C1 segment of cervical spinal cord (tissue), 14 donors: ENCODE measurements around the gene VKORC1.

Source experiments
- DNase-seq, 14 donors: peaks; one replicate each; lab custom pipeline; 2025; lab: John Stamatoyannopoulos, UW

Gene VKORC1

DNA sequence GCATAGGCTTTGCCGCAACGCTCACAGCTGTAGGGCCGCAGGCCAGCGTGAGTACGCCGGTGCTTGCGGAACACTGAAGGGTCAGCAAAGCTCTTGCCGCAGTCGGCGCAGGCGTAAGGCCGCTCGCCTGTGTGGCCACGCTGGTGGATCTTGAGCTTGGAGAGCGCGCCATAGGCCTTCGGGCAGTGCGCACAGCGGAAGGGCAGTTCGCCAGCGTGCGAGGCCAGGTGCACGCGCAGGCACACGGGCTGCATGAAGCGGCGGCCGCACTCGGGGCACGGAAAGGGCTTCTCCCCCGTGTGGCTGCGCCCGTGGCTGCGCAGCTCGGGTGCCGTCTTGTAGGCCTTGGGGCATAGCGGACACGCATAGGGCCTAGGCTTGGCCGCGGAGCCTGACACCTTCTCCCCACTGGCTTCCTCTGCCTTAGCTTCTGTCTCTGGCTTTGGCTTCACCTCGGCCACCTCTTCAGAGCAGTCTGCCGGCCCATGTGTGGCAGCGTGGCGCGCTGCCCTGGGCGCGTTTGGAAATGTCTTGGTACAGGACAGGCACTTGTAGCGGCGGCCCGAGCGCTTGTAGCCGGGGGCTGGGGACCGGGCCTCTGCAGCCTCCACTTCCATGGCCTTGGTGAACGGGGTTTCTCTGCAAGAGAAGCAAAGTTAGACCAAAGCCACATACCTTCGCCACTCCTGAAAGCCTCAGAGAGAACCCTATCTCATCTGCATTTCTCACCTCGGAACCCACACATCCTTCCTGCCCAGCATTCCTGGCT, 30.6 kb downstream of the VKORC1 start:
- no peak for DNase-seq

DNA sequence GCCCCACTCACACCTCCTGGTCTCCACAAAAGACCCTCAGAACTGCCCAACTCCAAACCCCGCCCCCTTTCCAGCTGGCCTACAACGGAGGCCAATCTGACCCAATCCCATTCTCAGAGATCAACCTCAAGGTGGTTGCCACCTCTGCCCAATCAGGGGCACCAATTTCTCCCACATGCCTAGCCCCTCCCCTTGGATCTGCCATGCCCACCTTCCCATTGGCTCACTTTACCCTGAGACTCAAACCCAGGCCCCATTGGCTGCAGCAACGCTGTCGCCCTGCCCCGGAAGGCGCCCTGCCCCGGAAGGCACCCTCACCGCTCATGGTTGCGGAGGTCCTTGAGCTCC, 31.1 kb downstream of the VKORC1 start:
- DNase-seq = no peak

DNA sequence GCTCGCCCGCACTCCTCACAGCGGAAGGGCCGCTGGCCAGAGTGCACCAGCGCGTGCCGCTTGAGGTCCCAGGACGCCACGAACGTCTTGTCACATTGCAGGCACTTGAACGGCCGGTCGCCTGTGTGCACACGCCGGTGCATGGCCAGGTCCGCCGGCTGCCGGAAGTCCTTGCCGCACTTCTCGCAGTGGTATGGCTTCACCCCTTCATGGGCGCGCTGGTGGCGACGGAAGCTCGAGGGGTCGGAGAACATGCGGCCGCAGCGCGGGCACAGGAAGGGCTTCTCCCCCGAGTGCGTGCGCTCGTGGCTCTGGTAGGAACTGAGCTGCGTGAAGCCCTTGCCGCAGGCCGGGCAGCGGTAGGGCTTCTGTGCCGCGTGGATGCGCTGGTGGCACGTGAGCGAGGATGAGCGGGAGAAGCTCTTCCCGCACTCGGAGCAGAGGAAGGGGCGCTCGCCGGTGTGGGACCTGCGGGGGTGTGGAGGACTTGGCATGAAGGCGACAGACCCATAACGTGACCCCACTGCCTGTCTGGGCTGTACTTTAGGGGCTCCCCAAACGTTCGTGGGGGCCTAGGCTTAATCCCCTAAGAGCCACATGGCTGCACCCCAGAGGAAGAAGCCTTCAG, 32.7 kb downstream of the VKORC1 start:
- no peak for DNase-seq

DNA sequence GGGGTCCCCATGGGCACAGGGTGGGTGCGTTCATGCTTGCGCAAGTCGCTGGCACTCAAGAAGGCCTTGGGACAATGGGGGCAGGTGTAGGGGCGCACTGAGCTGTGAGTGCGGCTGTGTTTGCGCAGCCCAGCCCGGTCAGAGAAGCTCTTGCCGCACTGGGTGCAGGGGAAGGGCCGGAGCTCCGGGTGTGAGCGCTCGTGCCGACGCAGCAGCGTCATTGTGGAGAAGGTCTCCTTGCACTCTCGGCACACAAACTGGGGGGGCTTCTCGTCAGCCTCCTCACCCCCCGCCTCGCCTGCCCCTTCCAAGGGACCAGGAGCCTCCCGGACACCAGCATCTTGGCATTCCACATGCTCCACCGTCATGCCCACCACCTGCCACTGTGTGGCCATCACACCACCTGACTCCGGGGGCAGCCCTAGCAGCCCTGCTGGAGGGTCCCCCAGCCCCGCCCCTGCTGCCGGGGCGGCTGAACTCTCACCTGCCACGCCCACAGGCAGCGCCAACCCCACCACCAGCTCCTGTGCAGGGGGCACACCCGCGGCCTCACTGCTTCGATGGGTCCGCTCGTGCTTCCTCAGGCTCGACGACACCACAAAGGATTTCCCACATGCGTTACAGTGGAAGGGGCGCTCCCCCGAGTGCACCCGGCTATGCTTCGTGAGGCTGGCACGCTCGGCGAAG, 33.3 kb downstream of the VKORC1 start:
- no peak for DNase-seq

DNA sequence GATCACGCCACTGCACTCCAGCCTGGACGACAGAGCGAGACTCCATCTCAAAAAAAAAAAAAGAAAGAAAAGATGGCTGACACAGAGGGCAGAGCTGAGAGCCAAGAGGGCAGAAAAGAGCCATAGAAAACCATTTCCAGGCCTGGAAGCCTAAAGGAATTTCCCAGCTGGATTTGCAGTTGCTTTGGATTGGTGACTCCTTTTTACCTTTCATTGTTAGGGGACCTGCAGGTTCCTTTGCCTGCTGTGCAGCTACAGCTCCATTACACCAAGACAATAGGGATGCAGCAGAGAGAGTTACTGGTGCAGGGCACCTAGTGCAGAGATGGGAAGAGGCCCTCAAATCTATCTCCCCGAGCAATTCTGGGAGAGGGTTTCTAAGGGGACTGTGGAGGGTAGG, 39.0 kb downstream of the VKORC1 start:
- no peak for DNase-seq

DNA sequence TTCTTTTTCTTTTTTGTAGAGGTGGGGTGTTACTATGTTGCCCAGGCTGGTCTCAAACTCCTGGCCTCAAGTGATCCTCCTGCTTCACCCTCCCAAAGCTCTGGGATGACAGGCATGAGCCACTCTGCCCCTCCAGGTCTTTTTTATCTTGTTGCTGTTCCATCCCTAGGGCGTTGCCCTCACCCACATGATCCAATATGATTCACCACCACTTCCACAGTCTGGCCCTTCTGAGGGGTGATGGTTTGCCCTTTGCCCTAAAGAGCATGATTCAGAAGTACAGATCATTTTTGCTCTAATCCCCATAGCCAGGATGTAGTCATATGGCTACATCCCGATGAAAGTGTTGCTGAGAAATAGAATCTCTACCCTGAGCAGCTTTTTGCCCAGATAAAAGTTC, 42.5 kb downstream of the VKORC1 start:
- no peak for DNase-seq

DNA sequence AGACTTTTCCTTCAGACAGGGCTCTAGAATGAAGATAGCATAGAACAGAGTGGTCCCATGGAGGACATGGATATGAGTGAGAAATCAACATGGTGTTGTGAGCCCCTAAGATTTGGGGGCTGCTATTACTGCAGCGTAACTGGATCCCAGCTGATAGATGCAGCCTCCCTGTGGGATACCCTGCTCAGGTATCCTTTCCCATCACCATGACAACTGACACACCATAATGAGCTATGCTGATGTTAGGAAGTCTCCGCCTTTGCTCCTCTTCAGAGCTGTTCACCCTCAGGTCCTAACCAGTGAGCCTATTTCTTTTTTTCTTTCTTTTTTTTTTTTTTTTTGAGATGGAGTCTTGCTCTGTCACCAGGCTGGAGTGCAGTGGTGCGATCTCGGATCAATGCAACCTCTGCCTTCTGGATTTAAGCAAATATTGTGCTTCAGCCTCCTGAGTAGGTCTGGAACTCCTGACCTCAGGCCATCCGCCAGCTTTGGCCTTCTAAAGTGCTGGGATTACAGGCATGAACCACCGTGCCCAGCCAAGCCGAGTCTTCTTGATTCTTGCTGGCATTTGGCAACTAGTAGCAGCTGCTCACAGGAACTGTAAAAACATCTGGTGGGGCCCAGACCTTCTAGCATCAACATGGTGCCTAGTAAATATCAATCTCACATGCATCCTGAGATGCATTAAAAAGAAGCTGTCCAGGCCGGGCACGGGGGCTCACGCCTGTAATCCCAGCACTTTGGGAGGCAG, 44.1 kb downstream of the VKORC1 start:
- DNase-seq = no peak

DNA sequence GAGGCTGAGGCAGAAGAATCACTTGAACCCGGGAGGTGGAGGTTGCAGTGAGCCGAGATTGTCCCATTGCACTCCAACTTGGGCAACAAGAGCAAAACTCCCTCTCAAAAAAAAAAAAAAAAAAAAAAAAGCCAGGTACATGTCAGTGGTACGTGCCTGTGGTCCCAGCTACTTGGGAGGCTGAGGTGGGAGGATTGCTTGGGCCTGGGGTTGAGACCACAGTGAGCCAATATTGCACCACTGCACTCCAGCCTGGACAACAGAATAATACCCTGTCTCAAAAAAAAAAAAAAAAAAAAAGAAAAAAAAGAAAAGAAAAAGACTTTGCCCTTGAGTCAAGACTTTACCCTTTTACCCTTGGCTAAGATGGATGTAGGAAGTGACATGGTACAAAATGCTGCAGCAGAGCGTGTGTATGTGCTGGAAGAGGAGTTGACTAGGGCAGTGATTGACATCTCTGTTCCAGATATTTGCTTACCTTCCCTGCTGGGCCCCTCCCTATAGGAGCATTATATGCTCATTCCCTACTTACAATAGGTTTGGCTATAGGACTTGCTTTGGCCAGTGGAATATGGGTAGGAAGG, 50.6 kb downstream of the VKORC1 start:
- no peak for DNase-seq

DNA sequence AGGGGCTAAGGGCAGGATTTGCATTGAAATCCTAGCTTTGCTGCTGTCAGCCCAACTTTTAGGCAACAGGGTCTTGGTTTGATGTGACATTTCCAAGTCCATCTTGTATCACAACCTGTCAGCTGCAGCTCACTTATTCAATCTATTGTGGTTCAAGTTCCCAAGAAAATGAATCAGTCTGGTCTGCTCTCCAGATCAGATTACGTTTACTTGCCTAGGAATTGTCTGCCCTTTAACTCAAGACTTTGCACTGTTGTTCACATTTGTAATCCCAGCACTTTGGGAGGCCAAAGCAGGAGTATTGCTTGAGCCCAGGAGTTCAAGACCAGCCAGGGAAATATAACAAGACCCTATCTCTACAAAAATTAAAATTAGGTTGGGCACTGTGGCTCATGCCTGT, 51.2 kb downstream of the VKORC1 start:
- DNase-seq = no peak

DNA sequence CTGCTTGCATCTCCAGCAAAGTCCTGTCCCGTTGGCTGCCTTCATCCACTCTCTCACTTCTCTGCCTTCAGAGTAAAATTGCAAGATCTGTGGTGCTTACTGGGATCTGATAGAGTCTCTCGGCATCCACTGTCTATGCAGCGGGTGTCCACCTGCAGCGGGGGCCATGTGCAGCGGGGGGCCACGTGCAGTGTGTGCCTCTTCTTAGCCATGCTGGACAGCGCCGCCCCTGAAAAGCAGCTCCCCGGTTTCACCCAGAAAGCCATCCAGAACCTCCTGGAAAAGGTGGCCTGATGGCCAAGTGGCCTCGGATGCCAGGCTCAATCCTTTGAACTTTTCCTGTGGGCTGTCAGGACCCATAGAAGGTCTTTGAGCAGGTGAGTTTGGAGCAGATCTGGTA, 51.7 kb downstream of the VKORC1 start:
- no peak for DNase-seq
